ENCODE measurements around the gene DDX18.

Gene DDX18

GRCh38 chr2:117835990-117836760 is 21.7 kb downstream of the DDX18 start:
- peak; percentile 2 for DNase-seq

GRCh38 chr2:117845304-117845703 is 30.8 kb downstream of the DDX18 start:
- no peak for DNase-seq

- peak; percentile 21 for DNase-seq
These were observed 35.5 kb downstream of the DDX18 start for GRCh38 chr2:117850015-117850414.

DNA sequence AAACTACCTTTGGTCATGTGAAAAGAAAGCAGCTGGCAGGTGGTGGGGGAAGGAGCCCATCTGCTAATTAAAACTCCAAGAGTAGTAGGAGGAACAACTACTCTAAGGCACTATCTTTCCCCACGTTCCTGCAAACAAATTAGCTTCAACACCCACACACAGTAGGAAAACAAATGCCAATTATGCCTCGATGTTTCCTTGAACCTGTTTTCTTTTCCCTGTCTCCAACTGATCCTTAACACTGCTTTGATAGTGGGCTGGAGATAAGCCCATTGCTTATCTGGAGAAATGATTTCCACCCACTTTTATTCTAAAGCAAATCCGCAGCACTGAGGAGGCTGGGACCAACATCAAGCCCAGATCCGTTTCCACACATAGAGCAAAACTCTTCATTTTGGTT is 36.0 kb downstream of the DDX18 start:
- no peak for DNase-seq

DNA sequence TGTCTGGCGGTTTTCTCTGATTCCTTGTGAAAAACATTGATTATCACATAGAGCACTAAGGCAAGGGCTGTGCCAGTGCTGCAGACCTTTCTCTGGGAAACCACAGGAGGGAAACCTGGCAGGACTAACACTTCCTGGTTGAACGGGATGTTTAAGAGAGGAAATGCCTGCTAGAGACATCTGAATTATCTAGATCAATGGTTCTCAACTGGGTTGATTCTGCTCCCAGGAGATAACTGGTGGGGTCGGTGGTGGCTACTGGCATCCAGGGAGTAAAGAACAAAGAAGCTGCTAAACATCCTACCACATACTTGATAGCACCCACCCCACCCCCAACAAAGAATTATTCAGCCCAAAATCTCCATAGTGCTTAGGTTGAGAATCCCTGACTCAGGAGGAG is 37.5 kb downstream of the DDX18 start:
- no peak for DNase-seq

GRCh38 chr2:117853316-117853715 is 38.8 kb downstream of the DDX18 start:
- no peak for DNase-seq

DNA sequence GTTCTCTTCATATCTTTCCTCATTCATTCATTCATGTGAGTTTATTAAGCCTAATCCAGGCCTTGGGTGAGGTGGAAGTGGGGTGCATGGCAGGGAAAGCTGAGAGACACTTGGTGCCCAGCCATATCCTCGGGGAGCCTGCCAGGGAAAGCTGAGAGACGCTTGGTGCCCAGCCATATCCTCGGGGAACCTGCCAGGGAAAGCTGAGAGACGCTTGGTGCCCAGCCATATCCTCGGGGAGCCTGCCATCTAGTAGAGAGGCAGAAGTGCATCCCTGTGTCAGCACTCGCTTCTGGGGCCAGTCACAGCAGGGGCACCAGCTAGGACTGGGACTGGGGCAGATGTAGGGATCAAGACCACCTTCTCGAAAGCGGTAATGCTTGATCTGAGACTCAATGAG is 39.4 kb downstream of the DDX18 start:
- no peak for DNase-seq

DNA sequence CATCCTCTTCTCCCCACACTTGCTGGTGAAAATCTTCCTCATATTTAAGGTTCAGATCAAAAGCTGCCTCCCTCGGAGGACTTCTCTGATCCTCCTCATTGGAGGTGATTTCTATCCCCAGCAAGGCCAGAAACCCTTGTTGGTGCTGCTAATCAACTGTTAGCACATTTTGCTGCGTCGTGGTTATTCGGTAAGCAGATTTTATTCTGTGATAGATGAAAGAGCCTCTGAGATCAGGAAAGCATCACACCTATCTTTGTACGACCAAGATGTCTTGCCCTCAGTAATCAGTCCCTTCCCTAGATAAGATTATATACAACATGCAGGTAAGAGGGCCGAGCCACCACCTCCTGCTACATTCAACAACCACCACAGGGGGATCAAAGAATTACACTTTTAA is 40.1 kb downstream of the DDX18 start:
- no peak for DNase-seq

DNA sequence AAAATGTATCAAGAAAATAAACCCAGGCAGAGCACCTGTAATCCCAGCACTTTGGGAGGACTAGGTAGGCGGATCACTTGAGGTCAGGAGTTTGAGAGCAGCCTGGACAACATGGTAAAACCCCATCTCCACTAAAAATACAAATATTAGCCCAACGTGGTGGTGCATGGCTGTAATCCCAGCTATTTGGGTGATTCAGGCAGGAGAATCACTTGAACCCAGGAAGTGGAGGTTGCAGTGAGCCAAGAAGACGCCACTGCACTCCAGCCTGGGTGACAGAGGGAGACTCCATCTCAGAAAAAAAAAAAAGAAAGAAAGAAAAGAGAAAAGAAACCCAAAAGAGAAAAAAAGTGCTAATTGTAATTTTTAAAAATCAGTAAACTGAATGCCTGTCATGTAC is 41.4 kb downstream of the DDX18 start:
- no peak for DNase-seq

- DNase-seq = no peak
These were observed 42.1 kb downstream of the DDX18 start for GRCh38 chr2:117856415-117857210.

- DNase-seq = no peak
These were observed 43.8 kb downstream of the DDX18 start for GRCh38 chr2:117858336-117858735.

GRCh38 chr2:117858892-117859531 is 44.5 kb downstream of the DDX18 start:
- no peak for DNase-seq

DNA sequence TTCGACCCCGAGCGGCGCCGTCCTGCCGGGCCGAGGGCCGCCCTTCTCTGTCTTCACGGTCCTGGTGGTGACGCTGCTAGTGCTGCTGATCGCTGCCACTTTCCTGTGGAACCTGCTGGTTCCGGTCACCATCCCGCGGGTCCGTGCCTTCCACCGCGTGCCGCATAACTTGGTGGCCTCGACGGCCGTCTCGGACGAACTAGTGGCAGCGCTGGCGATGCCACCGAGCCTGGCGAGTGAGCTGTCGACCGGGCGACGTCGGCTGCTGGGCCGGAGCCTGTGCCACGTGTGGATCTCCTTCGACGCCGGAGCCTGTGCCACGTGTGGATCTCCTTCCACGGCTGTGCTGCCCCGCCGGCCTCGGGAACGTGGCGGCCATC is 45.0 kb downstream of the DDX18 start:
- no peak for DNase-seq

- no peak for DNase-seq
These were observed 45.6 kb downstream of the DDX18 start for GRCh38 chr2:117859924-117860647.

DNA sequence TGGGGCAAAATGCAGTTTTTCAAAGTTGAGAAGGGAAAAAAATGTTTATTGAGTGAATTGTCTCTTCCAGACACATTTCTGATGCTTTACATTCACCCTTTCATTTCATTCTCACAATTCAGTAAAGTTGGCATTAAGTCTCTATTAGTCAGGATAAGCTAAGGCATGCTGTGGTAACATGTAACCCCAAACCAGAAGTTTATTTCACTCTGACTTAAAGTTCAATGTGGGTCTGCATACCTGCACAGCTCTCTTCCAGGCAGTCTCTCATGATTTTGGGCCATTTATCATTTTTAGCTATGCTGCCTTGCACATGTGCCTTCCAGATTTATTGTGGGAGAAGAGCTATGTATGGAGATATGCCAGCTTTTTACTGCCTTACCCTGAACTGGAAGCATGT is 48.0 kb downstream of the DDX18 start:
- no peak for DNase-seq

GRCh38 chr2:117875786-117876185 is 61.3 kb downstream of the DDX18 start:
- no peak for DNase-seq

- DNase-seq = no peak
These were observed 64.5 kb downstream of the DDX18 start for GRCh38 chr2:117879003-117879402.

Measured in NCI-H524 treated with DMSO at 0.1 percent for 48 hours (cell line).